ENCODE measurements around the gene NADK.

DNA sequence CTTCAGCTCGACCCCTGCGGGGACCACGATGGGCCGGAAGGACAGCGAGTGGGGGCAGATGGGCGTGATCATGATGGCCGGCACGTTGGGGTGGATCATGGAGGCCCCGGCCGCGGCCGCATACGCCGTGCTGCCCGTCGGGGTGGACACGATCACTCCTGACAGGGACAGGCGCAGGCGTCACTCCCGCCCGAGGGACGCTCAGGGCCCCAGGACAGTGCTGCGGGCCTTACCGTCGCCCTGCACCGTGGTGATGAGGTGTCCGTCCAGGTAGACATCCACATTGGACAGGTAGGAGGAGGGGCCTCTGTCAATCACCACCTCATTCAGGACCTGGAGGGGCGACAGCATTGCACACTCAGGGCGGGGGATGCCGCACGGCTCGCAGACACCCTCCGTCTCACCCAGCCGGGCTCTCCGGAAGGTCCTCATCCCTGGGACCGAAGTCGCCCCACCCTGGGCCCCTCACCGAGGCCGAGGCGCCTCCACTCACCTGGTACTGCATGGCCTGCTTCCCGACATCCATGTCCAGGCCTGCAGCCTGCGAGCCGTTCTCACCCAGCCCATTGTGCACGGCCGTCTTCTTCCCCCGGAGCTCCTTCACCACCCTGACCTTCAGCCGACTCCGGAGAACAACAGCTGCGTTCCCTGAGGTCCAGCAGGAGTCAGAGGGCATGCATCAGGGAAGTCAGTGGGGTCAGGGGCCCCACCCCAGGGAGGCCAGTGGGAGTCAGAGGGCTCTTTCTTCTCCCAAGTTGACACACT, 24.0 kb downstream of the NADK start:
- TF ChIP-seq GATA3 (IDR thresholded peaks at IDR 0.05; ENCODE audit: low read depth, low read length) (no peak), GATA2 (IDR thresholded peaks at IDR 0.05; ENCODE audit: low read depth, low read length) (no peak)

Measured in SH-SY5Y (cell line).